H9 (cell line): ENCODE measurements around the gene OMA1. TPM values are rescaled to one million over a fixed set of nuclear protein-coding genes. Genes with fewer than 3 reads are reported as not detected.

Experiments used
- DNase-seq: peaks from one replicate; pipeline ENCODE4 v3.0.0-alpha.2; 2017
- H2AFZ ChIP-seq: one replicate; pipeline ENCODE4 v1.6.1; 2013; ENCODE audit warnings: mild to moderate bottlenecking, low read length, control low read depth, moderate library complexity
- H2AK5ac ChIP-seq: 2 replicates; pipeline ENCODE4 v1.6.1; 2013; ENCODE audit warnings: low read length, control low read depth, mixed read lengths; ENCODE audit not compliant: insufficient read length
- H2BK120ac ChIP-seq: one replicate; pipeline ENCODE4 v1.6.1; 2013; ENCODE audit warnings: low read depth, mild to moderate bottlenecking, low read length, control low read depth, inconsistent platforms; ENCODE audit not compliant: poor library complexity, severe bottlenecking
- H2BK12ac ChIP-seq: 2 replicates; pipeline ENCODE4 v1.6.1; 2013; ENCODE audit warnings: low read length, control low read depth, mixed read lengths, low read depth; ENCODE audit not compliant: insufficient read length
- H2BK15ac ChIP-seq: 2 replicates; pipeline ENCODE4 v1.6.1; 2013; ENCODE audit warnings: low read depth, low read length, control low read depth
- H2BK20ac ChIP-seq: one replicate; pipeline ENCODE4 v1.6.1; 2013; ENCODE audit warnings: low read depth, mild to moderate bottlenecking, low read length, control low read depth, inconsistent platforms; ENCODE audit not compliant: poor library complexity, severe bottlenecking
- H2BK5ac ChIP-seq: 2 replicates; pipeline ENCODE4 v1.6.1; 2013; ENCODE audit warnings: low read length, control low read depth, mixed read lengths; ENCODE audit not compliant: insufficient read length
- H3K14ac ChIP-seq: 2 replicates; pipeline ENCODE4 v1.6.1; 2013; ENCODE audit warnings: low read length, control low read depth; ENCODE audit not compliant: insufficient read depth
- H3K18ac ChIP-seq: 2 replicates; pipeline ENCODE4 v1.6.1; 2013; ENCODE audit warnings: low read depth, mild to moderate bottlenecking, mixed read lengths, low read length, control low read depth; ENCODE audit not compliant: insufficient read length
- H3K23ac ChIP-seq: 2 replicates; pipeline ENCODE4 v1.6.1; 2013; ENCODE audit warnings: low read length, control low read depth, mixed read lengths, low read depth; ENCODE audit not compliant: insufficient read length
- H3K23me2 ChIP-seq: 2 replicates; pipeline ENCODE4 v1.6.1; 2013; ENCODE audit warnings: low read depth, mild to moderate bottlenecking, mixed read lengths, low read length, control low read depth; ENCODE audit not compliant: insufficient read length, poor library complexity, severe bottlenecking
- H3K27ac ChIP-seq: 2 replicates; pipeline ENCODE4 v1.5.1; 2013; ENCODE audit warnings: low read length, control low read depth, mixed read lengths, low read depth; ENCODE audit not compliant: insufficient read length
- H3K27me3 ChIP-seq: 2 replicates; pipeline ENCODE4 v1.6.1; 2013; ENCODE audit warnings: low read length, control low read depth, inconsistent platforms; ENCODE audit not compliant: insufficient read depth
- H3K4ac ChIP-seq: 2 replicates; pipeline ENCODE4 v1.6.1; 2013; ENCODE audit warnings: low read depth, mild to moderate bottlenecking, control low read depth, inconsistent platforms, low read length, moderate library complexity
- H3K4me1 ChIP-seq: 2 replicates; pipeline ENCODE4 v1.6.1; 2013; ENCODE audit warnings: low read length, control low read depth, inconsistent platforms; ENCODE audit not compliant: insufficient read depth
- H3K4me2 ChIP-seq: 2 replicates; pipeline ENCODE4 v1.6.1; 2013; ENCODE audit warnings: low read length, control low read depth, mixed read lengths; ENCODE audit not compliant: insufficient read length, insufficient read depth
- H3K56ac ChIP-seq: 2 replicates; pipeline ENCODE4 v1.6.1; 2013; ENCODE audit warnings: low read depth, mild to moderate bottlenecking, mixed read lengths, low read length, control low read depth; ENCODE audit not compliant: insufficient read length
- H3K79me1 ChIP-seq: 2 replicates; pipeline ENCODE4 v1.6.1; 2013; ENCODE audit warnings: low read depth, mild to moderate bottlenecking, moderate library complexity, low read length, control low read depth, inconsistent platforms; ENCODE audit not compliant: insufficient read depth, poor library complexity, severe bottlenecking
- H3K79me2 ChIP-seq: 2 replicates; pipeline ENCODE4 v1.6.1; 2013; ENCODE audit warnings: low read length, control low read depth, inconsistent platforms; ENCODE audit not compliant: insufficient read depth
- H3K9ac ChIP-seq: 2 replicates; pipeline ENCODE4 v1.6.1; 2013; ENCODE audit warnings: low read length, control low read depth, mixed read lengths; ENCODE audit not compliant: insufficient read length; ENCODE audit errors: extremely low read depth
- H3K9me3 ChIP-seq: one replicate; pipeline ENCODE4 v1.6.1; 2013; ENCODE audit warnings: low read depth, low read length, inconsistent platforms; ENCODE audit not compliant: control insufficient read depth
- H3T11ph ChIP-seq: one replicate; pipeline ENCODE4 v1.6.1; 2013; ENCODE audit warnings: mild to moderate bottlenecking, low read length, control low read depth, inconsistent platforms
- H4K20me1 ChIP-seq: one replicate; pipeline ENCODE4 v1.6.1; 2013; ENCODE audit not compliant: control insufficient read depth, insufficient read length, insufficient read depth
- H4K5ac ChIP-seq: 2 replicates; pipeline ENCODE4 v1.6.1; 2013; ENCODE audit warnings: low read depth, mild to moderate bottlenecking, mixed read lengths, low read length, control low read depth; ENCODE audit not compliant: insufficient read length
- H4K8ac ChIP-seq: replicated peaks from 2 replicates; pipeline ENCODE4 v1.6.1; 2013; ENCODE audit warnings: low read length, control low read depth, mixed read lengths, low read depth; ENCODE audit not compliant: insufficient read length
- H4K91ac ChIP-seq: 2 replicates; pipeline ENCODE4 v1.6.1; 2013; ENCODE audit warnings: low read depth, mild to moderate bottlenecking, moderate library complexity, mixed read lengths, low read length, control low read depth; ENCODE audit not compliant: insufficient read length
- H3K27ac Mint-ChIP-seq, 3 experiments: 2 replicates in 2 of 3; 3 replicates in 1 of 3; pipeline ENCODE4 v1.8.0; 2020 to 2021; ENCODE audit warnings: mixed read lengths in 3 of 3, mild to moderate bottlenecking in 1 of 3, moderate library complexity in 1 of 3
- H3K27me3 Mint-ChIP-seq: 2 replicates; pipeline ENCODE4 v1.8.0; 2021; ENCODE audit warnings: low read depth, mild to moderate bottlenecking, moderate library complexity, mixed read lengths
- H3K36me3 Mint-ChIP-seq, 3 experiments: 2 replicates in 2 of 3; 3 replicates in 1 of 3; pipeline ENCODE4 v1.8.0; 2020 to 2021; ENCODE audit warnings: low read depth in 3 of 3, mixed read lengths in 3 of 3; ENCODE audit not compliant: insufficient read depth in 1 of 3
- H3K4me1 Mint-ChIP-seq, 2 experiments: 2 replicates each; pipeline ENCODE4 v1.8.0; 2020; ENCODE audit warnings: mixed read lengths in 2 of 2
- H3K4me3 Mint-ChIP-seq, 2 experiments: 2 replicates in 1 of 2; 3 replicates in 1 of 2; pipeline ENCODE4 v1.8.0; 2020 to 2021; ENCODE audit warnings: mild to moderate bottlenecking in 2 of 2, mixed read lengths in 2 of 2, moderate library complexity in 1 of 2
- H3K9me3 Mint-ChIP-seq, 2 experiments: 2 replicates in 1 of 2; 3 replicates in 1 of 2; pipeline ENCODE4 v1.8.0; 2020; ENCODE audit warnings: mild to moderate bottlenecking in 2 of 2, mixed read lengths in 2 of 2, moderate library complexity in 1 of 2
- WGBS: extraction: QIAGEN DNeasy Blood & Tissue Kit; methylation state at CpG from one replicate; pipeline ENCODE4 v1.1.7; 2013; ENCODE audit warnings: missing lambda C conversion rate, low lambda C conversion rate, mixed read lengths; ENCODE audit not compliant: insufficient read length; ENCODE audit errors: extremely low coverage; 5-methylcytosine and 5-hydroxymethylcytosine counted together
- total RNA-seq: library from RNA; stranded (reverse); gene quantifications from 2 replicates; pipeline ENCODE4 v1.2.1, GENCODE V29; 2021
- TF ChIP-seq, protein P1 (sequence below): fragments of 200-600 bp; sonication (generic); conservative IDR thresholded peaks from 3 replicates; pipeline ENCODE4 v1.8.0; 2021; ENCODE audit warnings: antibody characterized with exemption, mild to moderate bottlenecking

The OMA1 gene
- total RNA-seq, 1 experiment from 2014 or later = 12.9 TPM

DNA sequence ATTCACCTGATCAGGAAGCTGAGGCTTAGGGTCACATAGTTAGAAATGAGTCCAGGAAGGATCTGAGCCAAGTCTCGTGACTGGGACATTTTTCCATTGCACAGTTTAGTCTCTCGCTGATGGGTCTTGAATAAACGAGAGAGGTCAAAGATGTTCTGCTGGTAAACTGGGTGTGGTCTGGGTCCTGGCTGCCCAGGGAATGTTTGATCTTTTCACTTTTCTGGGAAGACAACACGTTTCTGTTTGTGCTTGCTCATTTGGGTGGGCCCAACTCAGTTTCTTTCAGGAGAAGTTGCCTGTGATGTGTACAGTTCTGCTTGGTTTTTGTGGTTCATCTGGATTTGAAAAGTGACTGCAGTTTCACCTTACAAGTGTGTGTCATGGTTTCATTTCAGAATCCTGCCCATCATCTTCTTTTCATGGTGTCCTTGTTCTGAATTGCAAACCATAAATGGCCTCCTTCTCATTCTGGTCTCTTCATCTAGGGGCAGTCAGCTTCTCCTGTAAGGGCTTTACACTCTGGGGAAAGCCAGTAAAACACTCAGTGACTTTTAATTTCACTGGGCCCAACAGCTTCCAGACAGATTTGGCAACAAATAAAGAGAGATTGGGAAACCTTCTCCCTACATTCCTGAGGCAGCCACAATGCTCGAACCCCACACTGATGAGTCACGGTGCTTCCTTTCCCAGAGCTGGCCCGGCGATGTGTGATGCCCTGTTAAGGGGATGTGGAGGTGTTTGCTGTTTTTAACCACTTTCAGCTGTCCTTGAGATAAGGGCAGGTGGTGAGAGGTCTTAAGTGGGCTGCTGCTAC is 37.8 kb upstream of the OMA1 start:
- H3K9ac ChIP-seq = no peak overlapping the region
- no peak overlapping the region for H4K91ac ChIP-seq
- H3K23ac ChIP-seq = no peak overlapping the region
- no peak overlapping the region for H2BK15ac ChIP-seq
- no peaks in the 10 kb centered on the region; the same call in 1 of the 2 replicates for H3K4me1 ChIP-seq
- no peak overlapping the region for H2BK5ac ChIP-seq
- H3K56ac ChIP-seq = no peak overlapping the region
- no peak overlapping the region for H2BK12ac ChIP-seq
- H2AFZ ChIP-seq = no peak overlapping the region
- H2BK20ac ChIP-seq = no peak overlapping the region
- WGBS = no CpG with 5 or more reads among the region's 8 CpGs
- H3K9me3 Mint-ChIP-seq = no peaks in the 10 kb centered on the region; a peak in 1 of 5 replicates
- TF ChIP-seq, protein P1, sequence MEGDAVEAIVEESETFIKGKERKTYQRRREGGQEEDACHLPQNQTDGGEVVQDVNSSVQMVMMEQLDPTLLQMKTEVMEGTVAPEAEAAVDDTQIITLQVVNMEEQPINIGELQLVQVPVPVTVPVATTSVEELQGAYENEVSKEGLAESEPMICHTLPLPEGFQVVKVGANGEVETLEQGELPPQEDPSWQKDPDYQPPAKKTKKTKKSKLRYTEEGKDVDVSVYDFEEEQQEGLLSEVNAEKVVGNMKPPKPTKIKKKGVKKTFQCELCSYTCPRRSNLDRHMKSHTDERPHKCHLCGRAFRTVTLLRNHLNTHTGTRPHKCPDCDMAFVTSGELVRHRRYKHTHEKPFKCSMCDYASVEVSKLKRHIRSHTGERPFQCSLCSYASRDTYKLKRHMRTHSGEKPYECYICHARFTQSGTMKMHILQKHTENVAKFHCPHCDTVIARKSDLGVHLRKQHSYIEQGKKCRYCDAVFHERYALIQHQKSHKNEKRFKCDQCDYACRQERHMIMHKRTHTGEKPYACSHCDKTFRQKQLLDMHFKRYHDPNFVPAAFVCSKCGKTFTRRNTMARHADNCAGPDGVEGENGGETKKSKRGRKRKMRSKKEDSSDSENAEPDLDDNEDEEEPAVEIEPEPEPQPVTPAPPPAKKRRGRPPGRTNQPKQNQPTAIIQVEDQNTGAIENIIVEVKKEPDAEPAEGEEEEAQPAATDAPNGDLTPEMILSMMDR = no peak
- no peaks in the 10 kb centered on the region for H3K23me2 ChIP-seq
- no peak overlapping the region for H3K27ac ChIP-seq
- H3K18ac ChIP-seq = no peak overlapping the region
- H3K4ac ChIP-seq = no peak overlapping the region
- no peak overlapping the region for H3T11ph ChIP-seq
- H3K79me2 ChIP-seq = no peaks in the 10 kb centered on the region
- no peak overlapping the region for H3K4me2 ChIP-seq
- no peak overlapping the region for H4K8ac ChIP-seq
- H4K5ac ChIP-seq = no peak overlapping the region
- no peak overlapping the region for H2AK5ac ChIP-seq
- peaks cover 14% of the 10 kb centered on the region for H3K27me3 Mint-ChIP-seq
- H3K27me3 ChIP-seq = no peaks in the 10 kb centered on the region
- peak overlapping the region in 1 of 3 experiments; percentile 20; a peak in 1 of 7 replicates for H3K27ac Mint-ChIP-seq
- peaks cover 2 to 5% of the 10 kb centered on the region in 2 experiments; a peak in 2 of 4 replicates for H3K4me1 Mint-ChIP-seq
- no peak for DNase-seq
- no peak overlapping the region for H3K14ac ChIP-seq
- H4K20me1 ChIP-seq = no peaks in the 10 kb centered on the region
- H3K4me3 Mint-ChIP-seq = no peak overlapping the region
- H3K79me1 ChIP-seq = no peaks in the 10 kb centered on the region
- no peaks in the 10 kb centered on the region for H3K9me3 ChIP-seq
- no peaks in the 10 kb centered on the region for H3K36me3 Mint-ChIP-seq
- no peak overlapping the region for H2BK120ac ChIP-seq
